GM18873 (cell line): Measurements from ENCODE around the gene ELOVL2.

ENCODE experiments used
- ATAC-seq: cut with Tn5 transposase; IDR thresholded peaks from one replicate; pipeline ENCODE4 v1.9.1; 2021; ENCODE audit warnings: mild to moderate bottlenecking, moderate library complexity, moderate number of reproducible peaks; ENCODE audit not compliant: unreplicated experiment, low FRiP score

The ELOVL2 gene

GRCh38 chr6:11062083-11062482 is 18.0 kb upstream of the ELOVL2 start:
- no peak for ATAC-seq

- ATAC-seq = no peak
Observed at GRCh38 chr6:11058406-11058805, 14.3 kb upstream of the ELOVL2 start.

- no peak for ATAC-seq
Observed at GRCh38 chr6:11056871-11057270, 12.8 kb upstream of the ELOVL2 start.

- no peak for ATAC-seq
Observed at GRCh38 chr6:11055127-11055627, 11.1 kb upstream of the ELOVL2 start.

GRCh38 chr6:11054722-11055121 is 10.6 kb upstream of the ELOVL2 start:
- no peak for ATAC-seq

GRCh38 chr6:11053307-11053706 is 9.2 kb upstream of the ELOVL2 start:
- ATAC-seq = no peak

GRCh38 chr6:11050731-11051130 is 6.6 kb upstream of the ELOVL2 start:
- no peak for ATAC-seq

GRCh38 chr6:11044712-11045167 is 635 bp upstream of the ELOVL2 start:
- ATAC-seq = no peak

- no peak for ATAC-seq
Observed at GRCh38 chr6:11043378-11043960, 636 bp downstream of the ELOVL2 start.

GRCh38 chr6:11042750-11043377 is 1.2 kb downstream of the ELOVL2 start:
- no peak for ATAC-seq

- ATAC-seq = no peak
Observed at GRCh38 chr6:11042025-11042749, 1.9 kb downstream of the ELOVL2 start.

GRCh38 chr6:11040134-11040533 is 4.0 kb downstream of the ELOVL2 start:
- no peak for ATAC-seq

GRCh38 chr6:11039040-11039439 is 5.1 kb downstream of the ELOVL2 start:
- no peak for ATAC-seq

- no peak for ATAC-seq
Observed at GRCh38 chr6:11036977-11037430, 7.1 kb downstream of the ELOVL2 start.

- ATAC-seq = no peak
Observed at GRCh38 chr6:11036351-11036740, 7.8 kb downstream of the ELOVL2 start.

- no peak for ATAC-seq
Observed at GRCh38 chr6:11035616-11036350, 8.3 kb downstream of the ELOVL2 start.

GRCh38 chr6:11033825-11034224 is 10.3 kb downstream of the ELOVL2 start:
- ATAC-seq = no peak

- ATAC-seq = no peak
Observed at GRCh38 chr6:11030904-11031303, 13.2 kb downstream of the ELOVL2 start.

GRCh38 chr6:11028959-11029358 is 15.1 kb downstream of the ELOVL2 start:
- ATAC-seq = no peak

- ATAC-seq = no peak
Observed at GRCh38 chr6:11027565-11028110, 16.5 kb downstream of the ELOVL2 start.
